Peyer's patch (tissue), 4 donors: Measurements from ENCODE around the gene GAS2L1.

ENCODE experiments used
- CTCF ChIP-seq, 6 experiments: fragments of 450-650 bp in 4 of 6; fragments of 200-600 bp in 2 of 6; sonication (generic) in 1 of 6; IDR thresholded peaks; one replicate each; pipeline ENCODE4 v1.5.1; 2017 to 2019; ENCODE audit warnings: antibody characterized with exemption in 6 of 6, mild to moderate bottlenecking in 3 of 6, moderate library complexity in 1 of 6
- POLR2A ChIP-seq, 2 donors: fragments of 450-650 bp; IDR thresholded peaks; one replicate each; pipeline ENCODE4 v1.5.1; 2017; ENCODE audit warnings: antibody characterized with exemption in 2 of 2, mild to moderate bottlenecking in 2 of 2, moderate library complexity in 2 of 2

GRCh38 chr22:29335656-29336055, 29.2 kb downstream of the GAS2L1 start:
- TF ChIP-seq CTCF (IDR thresholded peaks at IDR 0.05) (no peak), POLR2A (IDR thresholded peaks at IDR 0.05) (no peak)
